ENCODE data around the gene RPH3AL. TPM values are rescaled to one million over a fixed set of nuclear protein-coding genes. Genes with fewer than 3 reads are reported as not detected.
A peak's percentile ranks its signal among the peaks of the same experiment; 100 is the strongest.

Gene RPH3AL
- total RNA-seq, 1 donor = 2.9 TPM

DNA sequence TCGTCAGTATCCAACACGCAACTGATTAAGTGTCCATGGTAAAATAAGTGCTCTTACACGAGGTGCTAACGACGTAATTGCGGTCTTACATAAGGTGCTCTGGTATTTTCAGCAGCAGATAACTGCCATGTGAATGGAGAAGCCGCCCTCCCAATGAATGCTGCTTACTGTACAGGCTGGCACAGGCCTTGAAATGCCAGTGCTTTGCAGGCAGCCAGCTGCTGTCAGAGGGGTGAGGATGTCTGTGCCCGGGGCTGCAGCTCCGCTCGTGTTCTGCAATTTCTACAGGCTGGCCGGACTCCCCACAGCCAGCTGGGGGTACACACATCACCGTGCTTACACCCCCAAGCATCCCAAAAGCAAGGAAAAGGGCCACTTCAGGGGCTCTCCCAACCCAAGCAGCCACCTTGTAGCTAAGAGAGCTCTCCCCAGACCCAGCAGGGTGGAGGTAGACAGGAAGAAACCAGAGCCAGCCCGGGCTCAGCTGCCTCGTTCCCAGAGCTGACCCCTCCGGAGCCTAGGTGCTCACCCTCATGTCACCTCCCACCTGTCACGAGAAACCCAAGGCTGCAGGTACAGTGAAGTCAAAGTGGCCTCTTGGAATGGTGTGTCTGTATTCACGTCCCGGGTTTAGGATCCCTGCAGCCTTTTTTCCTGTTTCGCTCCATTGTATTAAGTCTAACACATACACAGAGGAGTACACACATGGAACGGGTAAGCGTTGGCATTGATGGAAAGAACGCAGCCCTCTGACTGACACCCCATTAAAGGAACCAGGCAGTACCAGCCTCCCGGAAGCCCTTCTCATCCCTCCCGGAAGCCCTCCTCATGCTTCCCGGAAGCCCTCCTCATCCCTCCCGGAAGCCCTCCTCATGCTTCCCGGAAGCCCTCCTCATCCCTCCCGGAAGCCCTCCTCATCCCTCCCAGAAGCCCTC, 27.2 kb upstream of the RPH3AL start:
- Histone ChIP-seq H3K9me3 (ENCODE audit: low read depth, low read length) (no peaks in the 10 kb centered on the region), H3K27me3 (ENCODE audit: insufficient read depth, low read length) (no peaks in the 10 kb centered on the region), H3K79me2 (ENCODE audit: insufficient read depth, low read length) (no peaks in the 10 kb centered on the region), H3K27ac (ENCODE audit: low read depth, low read length) (no peak overlapping the region), H4K20me1 (ENCODE audit: insufficient read depth, low read length) (no peaks in the 10 kb centered on the region), H3K36me3 (ENCODE audit: insufficient read depth, low read length) (no peaks in the 10 kb centered on the region), H3K4me1 (ENCODE audit: insufficient read depth, low read length) (no peaks in the 10 kb centered on the region), H3K4me3 (ENCODE audit: insufficient read depth, low read length) (no peak overlapping the region), H2AFZ (ENCODE audit: low read length) (no peak overlapping the region), H3K4me2 (ENCODE audit: insufficient read depth, low read length) (no peak overlapping the region)
- DNase-seq (ENCODE audit: insufficient read length, low spot score, missing footprints) = peak; percentile 58
- TF ChIP-seq CTCF (IDR thresholded peaks at IDR 0.05; ENCODE audit: extremely low read depth, low read depth, low read length) = no peak

- H4K20me1 ChIP-seq (ENCODE audit: insufficient read depth, low read length) = no peaks in the 10 kb centered on the region
- H3K36me3 ChIP-seq (ENCODE audit: insufficient read depth, low read length) = no peaks in the 10 kb centered on the region
- H3K4me1 ChIP-seq (ENCODE audit: insufficient read depth, low read length) = no peaks in the 10 kb centered on the region
- peak; percentile 19 for DNase-seq (ENCODE audit: insufficient read length, low spot score, missing footprints)
- H3K4me3 ChIP-seq (ENCODE audit: insufficient read depth, low read length) = no peak overlapping the region
- no peak overlapping the region for H3K4me2 ChIP-seq (ENCODE audit: insufficient read depth, low read length)
- H3K27me3 ChIP-seq (ENCODE audit: insufficient read depth, low read length) = no peaks in the 10 kb centered on the region
- H2AFZ ChIP-seq (ENCODE audit: low read length) = no peak overlapping the region
- H3K79me2 ChIP-seq (ENCODE audit: insufficient read depth, low read length) = no peaks in the 10 kb centered on the region
- TF ChIP-seq CTCF (IDR thresholded peaks at IDR 0.05; ENCODE audit: extremely low read depth, low read depth, low read length) = no peak
- no peaks in the 10 kb centered on the region for H3K9me3 ChIP-seq (ENCODE audit: low read depth, low read length)
- H3K27ac ChIP-seq (ENCODE audit: low read depth, low read length) = no peak overlapping the region
Observed at GRCh38 chr17:378068-378467, 25.5 kb upstream of the RPH3AL start.

DNA sequence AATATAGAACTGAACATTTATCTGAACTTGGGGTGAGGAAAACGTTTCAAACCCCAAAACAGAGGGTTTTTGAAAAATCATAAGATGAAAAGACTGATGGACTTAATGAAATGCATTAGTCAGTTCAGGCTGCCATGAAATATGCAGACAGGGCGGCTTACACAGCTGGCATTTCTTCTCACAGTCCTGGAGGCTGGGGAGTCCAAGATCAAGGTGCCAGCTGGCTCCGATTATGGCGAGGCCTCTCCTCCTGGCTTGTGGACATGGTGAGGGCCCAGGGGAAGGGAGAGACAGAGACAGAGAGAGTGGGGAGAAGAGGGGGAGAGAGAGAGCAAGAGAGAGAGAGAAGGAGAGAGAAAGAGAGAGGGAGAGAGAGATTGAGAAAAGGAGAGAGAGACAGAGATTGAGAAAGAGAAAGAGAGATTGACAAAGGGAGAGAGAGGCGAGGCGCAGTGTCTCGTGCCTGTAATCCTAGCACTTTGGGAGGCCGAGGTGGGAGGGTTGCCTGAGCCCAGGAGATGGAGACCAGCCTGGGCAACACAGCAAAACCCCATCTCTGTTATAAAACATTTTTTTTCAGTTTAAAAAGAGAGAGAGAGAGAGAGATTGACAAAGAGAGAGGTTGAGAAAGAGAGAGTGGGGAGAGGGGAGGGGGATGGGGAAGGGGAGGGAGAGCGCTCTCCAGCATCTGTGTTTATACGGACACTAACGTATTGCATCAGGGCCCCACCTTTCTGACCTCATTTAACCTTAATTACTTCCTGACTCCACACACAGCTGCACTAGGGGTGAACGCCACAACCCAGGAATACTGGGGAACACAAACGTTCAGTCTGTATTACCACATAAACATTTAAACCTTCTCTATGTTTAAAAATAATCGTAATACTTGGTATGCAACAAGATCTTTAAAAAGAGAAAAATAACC, 24.6 kb upstream of the RPH3AL start:
- no peak for TF ChIP-seq CTCF (IDR thresholded peaks at IDR 0.05; ENCODE audit: extremely low read depth, low read depth, low read length)
- H3K4me1 ChIP-seq (ENCODE audit: insufficient read depth, low read length) = no peaks in the 10 kb centered on the region

More for the DNA sequence above, 24.6 kb upstream of the RPH3AL start:
- Histone ChIP-seq H3K4me3 (ENCODE audit: insufficient read depth, low read length) (no peak overlapping the region), H2AFZ (ENCODE audit: low read length) (no peak overlapping the region), H3K27me3 (ENCODE audit: insufficient read depth, low read length) (no peaks in the 10 kb centered on the region), H3K79me2 (ENCODE audit: insufficient read depth, low read length) (no peaks in the 10 kb centered on the region), H3K4me2 (ENCODE audit: insufficient read depth, low read length) (no peak overlapping the region), H4K20me1 (ENCODE audit: insufficient read depth, low read length) (no peaks in the 10 kb centered on the region), H3K36me3 (ENCODE audit: insufficient read depth, low read length) (no peaks in the 10 kb centered on the region), H3K27ac (ENCODE audit: low read depth, low read length) (no peak overlapping the region), H3K9me3 (ENCODE audit: low read depth, low read length) (no peaks in the 10 kb centered on the region)
- DNase-seq (ENCODE audit: insufficient read length, low spot score, missing footprints) = peak; percentile 39

All from osteoblast (primary cell).